BLaER1 (cell line): ENCODE data around the gene PRSS3.
"Not testable (repeated sequence)": the region's sequence is repeated elsewhere in the genome, so short reads cannot be mapped to it uniquely, and the experiment has no call there.

Experiments
- H3K27ac ChIP-seq: shearing (Covaris generic); formaldehyde crosslinking; 2 replicates; pipeline ENCODE4 v1.8.1; 2022
- H3K27me3 ChIP-seq: shearing (Covaris generic); formaldehyde crosslinking; 2 replicates; pipeline ENCODE4 v1.8.1; 2022
- H3K36me3 ChIP-seq: shearing (Covaris generic); formaldehyde crosslinking; 2 replicates; pipeline ENCODE4 v1.8.1; 2022
- H3K4me1 ChIP-seq: shearing (Covaris generic); formaldehyde crosslinking; 2 replicates; pipeline ENCODE4 v1.8.1; 2022
- H3K4me2 ChIP-seq: shearing (Covaris generic); formaldehyde crosslinking; 2 replicates; pipeline ENCODE4 v1.8.1; 2022
- H3K4me3 ChIP-seq: shearing (Covaris generic); formaldehyde crosslinking; 2 replicates; pipeline ENCODE4 v1.8.1; 2022
- H3K9ac ChIP-seq: shearing (Covaris generic); formaldehyde crosslinking; 2 replicates; pipeline ENCODE4 v1.8.1; 2022
- H3K9me3 ChIP-seq: shearing (Covaris generic); formaldehyde crosslinking; 2 replicates; pipeline ENCODE4 v1.8.1; 2022
- H4K20me1 ChIP-seq: shearing (Covaris generic); formaldehyde crosslinking; 2 replicates; pipeline ENCODE4 v1.8.1; 2022
- Cebpa-rat ChIP-seq: shearing (Covaris generic); IDR thresholded peaks from 2 replicates; pipeline ENCODE4 v1.8.1; 2022

PRSS3 gene

GRCh38 chr9:33817327-33818166, 22.2 kb downstream of the PRSS3 start:
- Histone ChIP-seq H3K9ac (peak overlapping the region; percentile 100), H3K36me3 (peaks cover 6% of the 10 kb centered on the region; the same call in 1 of the 2 replicates), H3K4me3 (peak overlapping the region; percentile 97), H3K27ac (peak overlapping the region; percentile 100), H3K4me1 (peaks cover 59% of the 10 kb centered on the region), H3K27me3 (no peaks in the 10 kb centered on the region), H3K4me2 (peak overlapping the region; percentile 66), H4K20me1 (peaks cover 43% of the 10 kb centered on the region), H3K9me3 (no peaks in the 10 kb centered on the region)
- no peak for TF ChIP-seq Cebpa-rat

- peak overlapping the region; percentile 100 for H3K9ac ChIP-seq
- H3K4me3 ChIP-seq = peak overlapping the region; percentile 97
- H3K36me3 ChIP-seq = peaks cover 12% of the 10 kb centered on the region
- H3K4me2 ChIP-seq = peak overlapping the region; percentile 79
- TF ChIP-seq Cebpa-rat = no peak
- H3K9me3 ChIP-seq = no peaks in the 10 kb centered on the region
- peaks cover 58% of the 10 kb centered on the region for H3K4me1 ChIP-seq
- peak overlapping the region; percentile 100 for H3K27ac ChIP-seq
- H4K20me1 ChIP-seq = peaks cover 50% of the 10 kb centered on the region
- H3K27me3 ChIP-seq = no peaks in the 10 kb centered on the region
Observed at GRCh38 chr9:33818167-33818846, 22.9 kb downstream of the PRSS3 start.

DNA sequence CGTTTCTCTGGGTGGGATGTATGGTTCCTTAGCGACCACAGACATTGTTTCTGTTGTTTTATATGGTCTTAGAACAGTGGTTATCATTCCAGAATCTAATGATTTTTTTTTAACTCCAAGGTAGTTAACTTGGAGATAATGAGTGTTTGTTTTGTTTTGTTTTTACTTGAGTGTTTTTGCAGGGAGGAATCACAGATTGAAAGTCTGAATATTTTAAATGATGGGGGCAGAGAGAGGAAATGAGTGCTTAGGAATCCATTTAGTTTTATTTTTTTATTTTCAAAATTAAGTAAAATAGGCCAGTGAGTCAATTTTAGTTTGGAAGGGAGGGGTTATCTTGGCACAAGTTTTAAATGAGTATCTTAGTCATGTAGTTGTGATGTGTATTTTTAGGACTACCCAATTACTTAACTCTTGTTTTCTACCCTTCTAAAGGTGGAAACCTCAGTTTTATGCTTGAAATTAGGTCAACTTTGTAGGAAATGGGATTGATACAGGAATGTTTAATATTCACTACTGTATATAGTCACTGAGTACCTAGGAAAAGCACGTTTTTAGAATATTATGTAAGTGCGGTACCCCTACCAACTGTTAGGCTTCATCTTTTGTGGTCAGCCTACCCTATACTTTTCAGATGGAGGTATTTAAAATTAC, 23.6 kb downstream of the PRSS3 start:
- H3K4me2 ChIP-seq = peak overlapping the region; percentile 79
- peak overlapping the region; percentile 97 for H3K4me3 ChIP-seq
- no peak for TF ChIP-seq Cebpa-rat
- peak overlapping the region; percentile 100 for H3K27ac ChIP-seq
- peak overlapping the region; percentile 100 for H3K9ac ChIP-seq
- H4K20me1 ChIP-seq = peaks cover 57% of the 10 kb centered on the region
- H3K9me3 ChIP-seq = no peaks in the 10 kb centered on the region
- peaks cover 52% of the 10 kb centered on the region for H3K4me1 ChIP-seq
- no peaks in the 10 kb centered on the region for H3K27me3 ChIP-seq
- peaks cover 19% of the 10 kb centered on the region for H3K36me3 ChIP-seq

DNA sequence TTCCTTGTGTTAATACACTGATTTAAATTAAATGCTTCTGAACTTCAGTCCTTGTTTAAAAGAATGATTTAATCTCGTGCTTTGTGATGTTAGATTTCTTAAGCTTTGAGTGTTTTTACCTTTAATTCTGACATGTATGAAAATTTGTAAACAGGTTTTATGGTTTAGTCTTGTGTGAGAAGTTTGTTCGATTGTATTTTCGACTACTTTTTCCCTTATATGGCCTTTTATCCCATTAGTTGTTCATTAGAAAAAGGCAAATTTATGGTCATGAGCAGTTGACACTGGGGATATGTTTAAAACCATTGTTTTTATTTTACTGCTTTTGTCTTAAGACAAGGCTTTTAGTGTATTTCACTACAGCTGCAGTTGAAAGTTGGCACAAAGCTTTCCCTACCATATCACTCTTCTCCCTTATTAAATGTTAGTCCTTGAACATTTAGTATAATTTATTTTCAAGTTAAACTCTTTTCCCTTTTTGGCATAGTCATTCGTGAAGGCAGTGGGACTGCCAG, 24.9 kb downstream of the PRSS3 start:
- Histone ChIP-seq H3K9me3 (no peaks in the 10 kb centered on the region), H3K27ac (0 out of 2 replicates have a peak overlapping the region, but pooled peaks have one; percentile 0), H3K27me3 (no peaks in the 10 kb centered on the region), H3K4me3 (peak overlapping the region; percentile 97; the same call in 1 of the 2 replicates), H3K4me2 (peak overlapping the region; percentile 79), H3K36me3 (peaks cover 32% of the 10 kb centered on the region), H3K4me1 (peaks cover 48% of the 10 kb centered on the region), H4K20me1 (peaks cover 70% of the 10 kb centered on the region), H3K9ac (0 out of 2 replicates have a peak overlapping the region, but pooled peaks have one; percentile 29)
- no peak for TF ChIP-seq Cebpa-rat

- Histone ChIP-seq H3K27ac (no peak overlapping the region), H3K4me2 (no peak overlapping the region), H4K20me1 (peaks cover 100% of the 10 kb centered on the region), H3K36me3 (peaks cover 67% of the 10 kb centered on the region), H3K9me3 (no peaks in the 10 kb centered on the region), H3K9ac (no peak overlapping the region), H3K27me3 (no peaks in the 10 kb centered on the region), H3K4me3 (no peak overlapping the region), H3K4me1 (peaks cover 35% of the 10 kb centered on the region)
- TF ChIP-seq Cebpa-rat = no peak
Observed at GRCh38 chr9:33823801-33824200, 28.4 kb downstream of the PRSS3 start.

DNA sequence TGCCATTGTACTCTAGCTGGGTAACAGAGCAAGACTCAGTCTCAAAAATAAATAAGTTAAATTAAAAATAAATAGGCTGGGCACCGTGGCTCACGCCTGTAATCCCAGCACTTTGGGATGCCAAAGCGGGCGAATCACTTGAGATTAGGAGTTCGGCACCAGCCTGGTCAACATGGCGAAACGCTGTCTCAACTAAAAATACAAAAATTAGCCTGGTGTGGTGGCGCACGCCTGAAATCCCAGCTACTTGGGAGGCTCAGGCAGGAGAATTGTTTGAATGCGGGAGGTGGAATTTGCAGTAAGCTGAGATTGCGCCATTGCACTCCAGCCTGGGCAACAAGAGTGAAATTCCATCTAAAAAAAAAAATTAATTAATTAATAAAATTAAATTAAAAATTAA, 31.9 kb downstream of the PRSS3 start:
- not testable (repeated sequence) for H3K27me3 ChIP-seq, H3K4me1 ChIP-seq, H3K9me3 ChIP-seq, H3K27ac ChIP-seq, H3K9ac ChIP-seq, H3K4me3 ChIP-seq, H3K4me2 ChIP-seq
- Histone ChIP-seq H4K20me1 (peaks cover 100% of the 10 kb centered on the region), H3K36me3 (peaks cover 87% of the 10 kb centered on the region)

DNA sequence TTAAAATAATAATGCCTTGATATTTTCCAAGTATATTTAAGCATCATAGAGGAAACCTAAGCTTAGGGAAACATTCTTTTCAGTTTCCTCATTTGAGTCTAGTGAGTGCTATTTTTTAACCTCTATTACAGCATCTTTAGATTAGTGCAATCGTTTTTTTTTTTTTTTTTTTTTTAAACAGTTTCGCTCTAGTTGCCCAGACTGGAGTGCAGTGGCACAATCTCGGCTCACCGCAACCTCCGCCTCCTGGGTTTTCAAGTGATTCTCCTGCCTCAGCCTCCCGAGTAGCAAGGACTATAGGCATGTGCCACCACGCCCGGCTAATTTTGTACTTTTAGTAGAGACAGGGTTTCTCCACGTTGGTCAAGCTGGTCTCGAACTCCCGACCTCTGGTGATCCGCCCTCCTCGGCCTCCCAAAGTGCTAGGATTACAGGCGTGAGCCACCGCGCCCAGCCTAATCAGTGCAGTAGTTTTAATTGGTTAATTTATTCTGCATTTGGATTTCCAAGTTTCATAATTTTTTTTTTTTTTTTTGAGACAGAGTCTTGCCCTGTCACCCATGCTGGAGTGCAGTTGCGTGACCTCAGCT, 34.4 kb downstream of the PRSS3 start:
- H3K9ac ChIP-seq, H3K27ac ChIP-seq, H3K9me3 ChIP-seq, H3K27me3 ChIP-seq, H3K4me2 ChIP-seq, H3K4me1 ChIP-seq, H3K4me3 ChIP-seq: not testable (repeated sequence)
- peaks cover 78% of the 10 kb centered on the region for H3K36me3 ChIP-seq
- peaks cover 100% of the 10 kb centered on the region for H4K20me1 ChIP-seq

DNA sequence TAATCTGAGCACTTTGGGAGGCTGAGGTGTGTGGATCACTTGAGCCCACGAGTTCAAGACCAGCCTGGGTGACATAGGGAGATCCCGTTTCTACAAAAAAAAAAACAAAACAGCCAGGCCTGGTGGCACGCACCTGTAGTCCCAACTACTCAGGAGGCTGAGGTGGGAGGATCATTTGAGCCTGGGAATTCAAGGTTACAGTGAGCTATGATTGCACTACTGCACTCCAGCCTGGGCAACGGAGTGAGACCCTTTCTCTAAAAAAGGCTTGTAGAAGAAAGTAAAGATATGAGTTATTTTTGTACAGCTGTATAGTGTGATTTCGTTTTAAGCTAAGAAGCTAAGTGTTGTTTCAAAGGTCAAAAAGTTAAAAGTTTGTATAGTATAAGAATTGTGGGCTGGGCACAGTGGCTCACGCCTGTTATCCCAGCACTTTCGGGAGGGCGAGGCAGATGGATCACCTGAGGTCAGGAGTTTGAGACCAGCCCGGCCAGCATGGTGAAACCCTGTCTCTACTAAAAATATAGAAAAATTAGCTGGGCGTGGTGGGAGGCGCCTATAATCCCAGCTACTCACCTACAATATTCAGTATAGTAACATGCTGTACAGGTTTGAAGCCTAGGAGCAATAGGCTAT, 40.4 kb downstream of the PRSS3 start:
- peaks cover 100% of the 10 kb centered on the region for H4K20me1 ChIP-seq
- H3K4me2 ChIP-seq = no peak overlapping the region
- H3K4me1 ChIP-seq = no peaks in the 10 kb centered on the region
- H3K36me3 ChIP-seq = peaks cover 55% of the 10 kb centered on the region
- H3K4me3 ChIP-seq = no peak overlapping the region
- no peaks in the 10 kb centered on the region for H3K9me3 ChIP-seq
- TF ChIP-seq Cebpa-rat = no peak
- no peak overlapping the region for H3K9ac ChIP-seq
- no peak overlapping the region for H3K27ac ChIP-seq
- H3K27me3 ChIP-seq = no peaks in the 10 kb centered on the region

DNA sequence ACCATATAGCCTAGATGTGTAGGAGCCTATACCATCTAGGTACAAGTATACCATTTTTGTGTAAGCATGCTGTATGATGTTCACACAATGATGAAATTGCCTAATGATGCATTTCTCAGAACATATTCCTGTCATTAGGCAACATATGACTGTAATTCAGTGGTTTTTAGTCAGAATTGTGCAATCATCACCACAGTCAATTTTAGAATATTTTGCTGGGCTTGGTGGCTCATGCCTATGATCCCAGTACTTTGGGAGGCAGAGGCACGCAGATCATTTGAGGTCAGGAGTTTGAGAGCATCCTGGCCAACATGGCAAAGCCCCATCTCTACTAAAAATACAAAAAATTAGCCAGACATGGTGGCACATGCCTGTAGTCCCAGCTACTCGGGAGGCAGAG, 40.9 kb downstream of the PRSS3 start:
- H3K36me3 ChIP-seq = peaks cover 53% of the 10 kb centered on the region
- not testable (repeated sequence) for H3K9ac ChIP-seq, H3K9me3 ChIP-seq, H3K4me2 ChIP-seq, H3K27ac ChIP-seq, H3K27me3 ChIP-seq, H3K4me1 ChIP-seq, H3K4me3 ChIP-seq
- peaks cover 100% of the 10 kb centered on the region for H4K20me1 ChIP-seq
- 0 out of 2 replicates have a peak, but pooled peaks have one; percentile 28 for TF ChIP-seq Cebpa-rat
